ENCODE results near the gene SLC22A12. TPM values are rescaled to one million over a fixed set of nuclear protein-coding genes. Genes with fewer than 3 reads are reported as not detected.

Gene SLC22A12
- total and polyA plus RNA-seq, 2 of the 8 experiments (the other 6 are each of a cell fraction or from before 2014, with no cell fraction given), result not detected

DNA sequence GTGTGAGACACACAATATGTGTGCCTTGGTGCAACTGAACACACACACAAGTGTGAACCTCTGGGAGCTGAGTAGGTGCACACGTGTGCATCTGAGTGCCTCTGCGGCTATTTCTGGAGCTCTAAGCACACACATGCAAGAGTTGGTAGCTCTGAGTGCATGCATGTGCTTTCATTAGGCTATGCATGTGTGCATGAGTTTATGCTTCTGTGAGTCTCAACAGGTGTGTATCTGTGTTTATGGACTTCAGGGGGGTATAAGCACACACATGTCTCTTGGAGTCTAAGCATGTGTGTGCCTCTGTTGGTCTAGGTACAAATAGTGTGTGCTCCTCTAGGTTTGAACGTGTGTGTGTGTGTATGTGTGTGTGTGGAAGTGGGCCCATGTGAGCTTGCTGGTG, 25.8 kb downstream of the SLC22A12 start (continued):
- TF ChIP-seq, protein P1, sequence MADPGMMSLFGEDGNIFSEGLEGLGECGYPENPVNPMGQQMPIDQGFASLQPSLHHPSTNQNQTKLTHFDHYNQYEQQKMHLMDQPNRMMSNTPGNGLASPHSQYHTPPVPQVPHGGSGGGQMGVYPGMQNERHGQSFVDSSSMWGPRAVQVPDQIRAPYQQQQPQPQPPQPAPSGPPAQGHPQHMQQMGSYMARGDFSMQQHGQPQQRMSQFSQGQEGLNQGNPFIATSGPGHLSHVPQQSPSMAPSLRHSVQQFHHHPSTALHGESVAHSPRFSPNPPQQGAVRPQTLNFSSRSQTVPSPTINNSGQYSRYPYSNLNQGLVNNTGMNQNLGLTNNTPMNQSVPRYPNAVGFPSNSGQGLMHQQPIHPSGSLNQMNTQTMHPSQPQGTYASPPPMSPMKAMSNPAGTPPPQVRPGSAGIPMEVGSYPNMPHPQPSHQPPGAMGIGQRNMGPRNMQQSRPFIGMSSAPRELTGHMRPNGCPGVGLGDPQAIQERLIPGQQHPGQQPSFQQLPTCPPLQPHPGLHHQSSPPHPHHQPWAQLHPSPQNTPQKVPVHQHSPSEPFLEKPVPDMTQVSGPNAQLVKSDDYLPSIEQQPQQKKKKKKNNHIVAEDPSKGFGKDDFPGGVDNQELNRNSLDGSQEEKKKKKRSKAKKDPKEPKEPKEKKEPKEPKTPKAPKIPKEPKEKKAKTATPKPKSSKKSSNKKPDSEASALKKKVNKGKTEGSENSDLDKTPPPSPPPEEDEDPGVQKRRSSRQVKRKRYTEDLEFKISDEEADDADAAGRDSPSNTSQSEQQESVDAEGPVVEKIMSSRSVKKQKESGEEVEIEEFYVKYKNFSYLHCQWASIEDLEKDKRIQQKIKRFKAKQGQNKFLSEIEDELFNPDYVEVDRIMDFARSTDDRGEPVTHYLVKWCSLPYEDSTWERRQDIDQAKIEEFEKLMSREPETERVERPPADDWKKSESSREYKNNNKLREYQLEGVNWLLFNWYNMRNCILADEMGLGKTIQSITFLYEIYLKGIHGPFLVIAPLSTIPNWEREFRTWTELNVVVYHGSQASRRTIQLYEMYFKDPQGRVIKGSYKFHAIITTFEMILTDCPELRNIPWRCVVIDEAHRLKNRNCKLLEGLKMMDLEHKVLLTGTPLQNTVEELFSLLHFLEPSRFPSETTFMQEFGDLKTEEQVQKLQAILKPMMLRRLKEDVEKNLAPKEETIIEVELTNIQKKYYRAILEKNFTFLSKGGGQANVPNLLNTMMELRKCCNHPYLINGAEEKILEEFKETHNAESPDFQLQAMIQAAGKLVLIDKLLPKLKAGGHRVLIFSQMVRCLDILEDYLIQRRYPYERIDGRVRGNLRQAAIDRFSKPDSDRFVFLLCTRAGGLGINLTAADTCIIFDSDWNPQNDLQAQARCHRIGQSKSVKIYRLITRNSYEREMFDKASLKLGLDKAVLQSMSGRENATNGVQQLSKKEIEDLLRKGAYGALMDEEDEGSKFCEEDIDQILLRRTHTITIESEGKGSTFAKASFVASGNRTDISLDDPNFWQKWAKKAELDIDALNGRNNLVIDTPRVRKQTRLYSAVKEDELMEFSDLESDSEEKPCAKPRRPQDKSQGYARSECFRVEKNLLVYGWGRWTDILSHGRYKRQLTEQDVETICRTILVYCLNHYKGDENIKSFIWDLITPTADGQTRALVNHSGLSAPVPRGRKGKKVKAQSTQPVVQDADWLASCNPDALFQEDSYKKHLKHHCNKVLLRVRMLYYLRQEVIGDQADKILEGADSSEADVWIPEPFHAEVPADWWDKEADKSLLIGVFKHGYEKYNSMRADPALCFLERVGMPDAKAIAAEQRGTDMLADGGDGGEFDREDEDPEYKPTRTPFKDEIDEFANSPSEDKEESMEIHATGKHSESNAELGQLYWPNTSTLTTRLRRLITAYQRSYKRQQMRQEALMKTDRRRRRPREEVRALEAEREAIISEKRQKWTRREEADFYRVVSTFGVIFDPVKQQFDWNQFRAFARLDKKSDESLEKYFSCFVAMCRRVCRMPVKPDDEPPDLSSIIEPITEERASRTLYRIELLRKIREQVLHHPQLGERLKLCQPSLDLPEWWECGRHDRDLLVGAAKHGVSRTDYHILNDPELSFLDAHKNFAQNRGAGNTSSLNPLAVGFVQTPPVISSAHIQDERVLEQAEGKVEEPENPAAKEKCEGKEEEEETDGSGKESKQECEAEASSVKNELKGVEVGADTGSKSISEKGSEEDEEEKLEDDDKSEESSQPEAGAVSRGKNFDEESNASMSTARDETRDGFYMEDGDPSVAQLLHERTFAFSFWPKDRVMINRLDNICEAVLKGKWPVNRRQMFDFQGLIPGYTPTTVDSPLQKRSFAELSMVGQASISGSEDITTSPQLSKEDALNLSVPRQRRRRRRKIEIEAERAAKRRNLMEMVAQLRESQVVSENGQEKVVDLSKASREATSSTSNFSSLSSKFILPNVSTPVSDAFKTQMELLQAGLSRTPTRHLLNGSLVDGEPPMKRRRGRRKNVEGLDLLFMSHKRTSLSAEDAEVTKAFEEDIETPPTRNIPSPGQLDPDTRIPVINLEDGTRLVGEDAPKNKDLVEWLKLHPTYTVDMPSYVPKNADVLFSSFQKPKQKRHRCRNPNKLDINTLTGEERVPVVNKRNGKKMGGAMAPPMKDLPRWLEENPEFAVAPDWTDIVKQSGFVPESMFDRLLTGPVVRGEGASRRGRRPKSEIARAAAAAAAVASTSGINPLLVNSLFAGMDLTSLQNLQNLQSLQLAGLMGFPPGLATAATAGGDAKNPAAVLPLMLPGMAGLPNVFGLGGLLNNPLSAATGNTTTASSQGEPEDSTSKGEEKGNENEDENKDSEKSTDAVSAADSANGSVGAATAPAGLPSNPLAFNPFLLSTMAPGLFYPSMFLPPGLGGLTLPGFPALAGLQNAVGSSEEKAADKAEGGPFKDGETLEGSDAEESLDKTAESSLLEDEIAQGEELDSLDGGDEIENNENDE (IDR thresholded peaks at IDR 0.05; ENCODE audit: insufficient replicate concordance, low read length), result no peak
- TF ChIP-seq SP1 (IDR thresholded peaks at IDR 0.05; ENCODE audit: low read depth, low read length) (no peak), CHD2 (IDR thresholded peaks at IDR 0.05; ENCODE audit: low read length) (no peak), BACH1 (IDR thresholded peaks at IDR 0.05; ENCODE audit: low read length) (no peak), ZNF274 (IDR thresholded peaks at IDR 0.05; ENCODE audit: borderline replicate concordance, extremely low read depth, low read length) (no peak), JUN (IDR thresholded peaks at IDR 0.05; ENCODE audit: low read depth, low read length) (no peak), SIN3A (conservative IDR thresholded peaks at IDR 0.05 in 1 of 2, IDR thresholded peaks at IDR 0.05 in 1 of 2; ENCODE audit: low read depth in 1 of 2, low read length in 2 of 2) (no peak), CBX8 (IDR thresholded peaks at IDR 0.05; ENCODE audit: borderline replicate concordance, low read depth, low read length) (no peak), RAD21 (IDR thresholded peaks at IDR 0.05 in 1 of 2, conservative IDR thresholded peaks at IDR 0.05 in 1 of 2; ENCODE audit: low read depth in 2 of 2, low read length in 2 of 2) (no peak), PHF8 (conservative IDR thresholded peaks at IDR 0.05; ENCODE audit: low read depth, low read length) (no peak)

All from H1 (cell line).